Measurements from ENCODE around the gene NKX6-2. TPM values are rescaled to one million over a fixed set of nuclear protein-coding genes. Genes with fewer than 3 reads are reported as not detected.

The NKX6-2 gene
- total and polyA plus RNA-seq, 2 of the 8 experiments (the other 6 are each of a cell fraction or from before 2014, with no cell fraction given) = 0.06 TPM; not detected in 1

GRCh38 chr10:132811891-132812481 is 26.0 kb upstream of the NKX6-2 start:
- no peak overlapping the region for H4K5ac ChIP-seq (ENCODE audit: insufficient read length, low read depth, low read length)
- no peak overlapping the region for H3K23ac ChIP-seq (ENCODE audit: insufficient read length)
- FAIRE-seq (no peak), DNase-seq (ENCODE audit: low read depth in 1 of 2, low spot score in 2 of 2) (no peak)
- no peak overlapping the region for H3K4me3 ChIP-seq (ENCODE audit: extremely low read depth in 1 of 4, insufficient read depth in 2 of 4, low read depth in 3 of 4, low read length in 4 of 4)
- 88% methylated on average over 25 of the region's 26 CpGs; no CpG with 5 or more reads in 1 of the 2 experiments for WGBS, 2 experiments (ENCODE audit: extremely low coverage in 1 of 2, insufficient coverage in 1 of 2, insufficient read length in 1 of 2, insufficient replicate concordance in 2 of 2, low coverage in 1 of 2, low lambda C conversion rate in 2 of 2, missing lambda C conversion rate in 1 of 2)
- no peak overlapping the region for H2BK12ac ChIP-seq (ENCODE audit: low read depth, low read length)
- H3K27me3 ChIP-seq (replicated peaks in 1 of 4; ENCODE audit: control insufficient read depth in 3 of 4, extremely low read depth in 1 of 4, insufficient read depth in 3 of 4, low read length in 3 of 4) = no peaks in the 10 kb centered on the region
- no peak overlapping the region for H2BK120ac ChIP-seq (replicated peaks; ENCODE audit: low read depth, low read length)
- H3K56ac ChIP-seq (replicated peaks; ENCODE audit: insufficient read length, low read depth, low read length) = no peak overlapping the region
- no peak overlapping the region for H3K14ac ChIP-seq (ENCODE audit: insufficient read length)
- no peak overlapping the region for H3K18ac ChIP-seq (ENCODE audit: extremely low read depth, low read length)
- H2BK15ac ChIP-seq (ENCODE audit: low read length) = no peak overlapping the region
- H3K23me2 ChIP-seq (ENCODE audit: low read depth, low read length) = no peaks in the 10 kb centered on the region
- H3K4ac ChIP-seq (replicated peaks; ENCODE audit: insufficient read length, low read depth, low read length) = no peak overlapping the region
- H2AFZ ChIP-seq (ENCODE audit: low read length) = no peak overlapping the region
- CTCF ChIA-PET (ENCODE audit: partially characterized antibody) = interaction anchor here (1.0 kb wide), 1 partner anchor 9 kb away, joined by 3 read pairs; no protein-coding TSS in a partner anchor
- no peak overlapping the region; the same call in 1 of the 2 replicates for H2BK5ac ChIP-seq (ENCODE audit: low read depth, low read length)
- POLR2A ChIA-PET (ENCODE audit: partially characterized antibody) = no interaction called here
- no peak overlapping the region for H3K9ac ChIP-seq (replicated peaks in 1 of 4; ENCODE audit: extremely low read depth in 1 of 4, low read depth in 3 of 4, low read length in 3 of 4)
- H3K9me3 ChIP-seq (ENCODE audit: insufficient read depth in 2 of 2, low read depth in 1 of 2, low read length in 1 of 2) = no peaks in the 10 kb centered on the region
- H3K79me1 ChIP-seq (ENCODE audit: low read depth, low read length) = no peaks in the 10 kb centered on the region
- no peaks in the 10 kb centered on the region for H3K36me3 ChIP-seq (ENCODE audit: control insufficient read depth in 2 of 4, insufficient read depth in 4 of 4, low read length in 3 of 4)
- H4K91ac ChIP-seq (replicated peaks; ENCODE audit: insufficient read length, low read length) = no peak overlapping the region
- H3K4me1 ChIP-seq (replicated peaks in 1 of 4; ENCODE audit: control insufficient read depth in 3 of 4, insufficient read depth in 4 of 4, low read length in 3 of 4) = peaks cover 0 to 3% (median 0%) of the 10 kb centered on the region in 4 experiments; a peak in 2 of 7 replicates
- H2BK20ac ChIP-seq (ENCODE audit: low read length) = no peak overlapping the region
- peak overlapping the region; percentile 68 for H4K8ac ChIP-seq (ENCODE audit: extremely low read depth, insufficient read depth, low read length)
- no peaks in the 10 kb centered on the region for H4K20me1 ChIP-seq (replicated peaks in 1 of 2; ENCODE audit: control insufficient read depth in 1 of 2, insufficient read depth in 2 of 2, low read length in 2 of 2)
- H3K27ac ChIP-seq (ENCODE audit: low read depth, low read length) = no peak overlapping the region
- no peak overlapping the region for H2AK5ac ChIP-seq (ENCODE audit: low read depth, low read length)
- no peaks in the 10 kb centered on the region for H3K79me2 ChIP-seq (ENCODE audit: control insufficient read depth in 1 of 2, insufficient read depth in 2 of 2, low read length in 2 of 2)
- no peak overlapping the region for H3K4me2 ChIP-seq (ENCODE audit: insufficient read depth in 1 of 2, low read depth in 2 of 2, low read length in 2 of 2)
- TF ChIP-seq ATF2 (IDR thresholded peaks at IDR 0.05; ENCODE audit: low read length) (no peak), HDAC2 (IDR thresholded peaks at IDR 0.05; ENCODE audit: borderline replicate concordance in 1 of 2, low read depth in 2 of 2, low read length in 2 of 2) (no peak), MAFK (IDR thresholded peaks at IDR 0.05; ENCODE audit: low read depth, low read length) (no peak), POLR2A (IDR thresholded peaks at IDR 0.05; ENCODE audit: control extremely low read depth in 1 of 2, low read depth in 2 of 2, low read length in 2 of 2) (no peak), EP300 (IDR thresholded peaks at IDR 0.05; ENCODE audit: borderline replicate concordance in 1 of 2, low read depth in 2 of 2, low read length in 2 of 2) (no peak), CTCF (IDR thresholded peaks at IDR 0.05; ENCODE audit: control extremely low read depth in 1 of 3, insufficient read depth in 1 of 3, low read depth in 1 of 3, low read length in 3 of 3) (no peak), POLR2AphosphoS5 (IDR thresholded peaks at IDR 0.05; ENCODE audit: low read depth, low read length) (no peak), EGR1 (IDR thresholded peaks at IDR 0.05; ENCODE audit: borderline replicate concordance, low read depth, low read length) (no peak), ASH2L (IDR thresholded peaks at IDR 0.05; ENCODE audit: low read length) (no peak)

Data from H1 (cell line).